Activated gamma-delta T cell (primary cell): ENCODE measurements around the gene PGBD2.
A peak's percentile ranks its signal among the peaks of the same experiment; 100 is the strongest.
"Not testable (repeated sequence)": the region's sequence is repeated elsewhere in the genome, so short reads cannot be mapped to it uniquely, and the experiment has no call there.

ENCODE experiments used
- DNase-seq: peaks from one replicate; lab custom pipeline; 2025; lab: John Stamatoyannopoulos, UW

The PGBD2 gene

DNA sequence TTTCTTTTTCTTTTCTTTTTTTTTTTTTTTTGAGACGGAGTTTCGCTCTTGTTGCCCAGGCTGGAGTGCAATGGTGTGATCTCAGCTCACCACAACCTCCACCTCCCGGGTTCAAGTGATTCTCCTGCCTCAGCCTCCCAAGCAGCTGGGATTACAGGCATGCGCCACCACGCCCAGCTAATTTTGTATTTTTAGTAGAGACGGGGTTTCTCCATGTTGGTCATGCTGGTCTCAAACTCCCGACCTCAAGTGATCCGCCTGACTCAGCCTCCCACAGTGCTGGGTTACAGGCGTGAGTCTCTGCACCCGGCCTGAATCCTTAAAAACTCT lies 16.2 kb upstream of the PGBD2 start:
- not testable (repeated sequence) for DNase-seq

DNA sequence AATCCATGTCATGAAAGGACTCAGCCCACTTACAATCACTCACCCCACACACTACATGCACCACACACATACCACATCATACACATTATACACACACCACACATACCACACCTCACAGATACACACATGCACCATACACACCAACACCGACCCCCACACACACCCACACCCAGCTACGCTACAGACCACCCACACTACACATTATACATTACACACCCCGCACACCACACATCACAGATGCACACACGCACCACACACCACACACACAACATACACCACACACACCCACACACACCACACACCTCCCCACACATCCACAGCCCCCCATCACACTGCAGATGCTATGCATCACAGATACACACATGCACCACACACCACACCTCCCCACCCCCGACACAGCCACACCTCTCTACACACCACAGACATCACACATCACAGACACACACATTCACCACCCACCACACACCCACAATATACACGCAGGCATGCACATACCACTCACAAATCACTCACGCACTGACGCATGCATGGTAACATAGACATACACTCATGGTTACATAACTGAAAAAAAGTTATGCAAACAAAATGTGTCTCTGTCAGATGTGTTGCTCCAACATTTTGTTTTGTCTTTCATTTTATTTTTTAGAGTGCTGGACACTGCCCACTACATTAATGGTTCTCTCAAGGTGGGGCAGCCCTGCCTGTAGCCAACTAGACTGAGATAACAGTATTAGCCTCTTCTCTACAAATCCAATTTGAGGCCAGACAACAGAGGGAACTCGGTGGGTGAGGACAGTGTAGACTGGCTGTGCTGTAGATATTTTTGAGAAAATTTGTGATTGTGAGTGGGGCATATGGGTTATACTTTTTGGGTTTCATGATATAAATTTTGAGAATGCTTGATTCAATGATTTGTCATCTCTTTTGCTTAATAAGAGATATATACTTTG lies 15.2 kb upstream of the PGBD2 start:
- DNase-seq: no peak

DNA sequence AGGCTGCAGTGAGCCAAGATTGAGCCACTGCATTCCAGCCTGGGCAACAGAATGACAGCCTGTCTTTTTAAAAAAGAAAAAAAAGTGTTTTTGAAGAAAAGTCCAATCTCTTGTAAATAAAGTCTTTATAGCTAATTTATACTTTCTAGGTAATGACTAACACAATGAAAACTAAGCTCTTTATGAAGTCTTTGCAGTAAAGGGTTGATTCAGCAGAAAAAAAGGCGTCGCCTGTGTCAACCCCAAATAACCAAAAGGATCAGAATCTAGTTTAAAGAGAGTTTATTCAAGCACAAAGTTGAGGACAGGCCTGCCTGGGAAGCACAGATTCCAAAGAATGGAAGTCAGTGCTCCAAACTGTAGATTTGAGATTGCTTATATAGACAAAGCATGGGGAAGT lies 14.3 kb upstream of the PGBD2 start:
- no peak for DNase-seq

GRCh38 chr1:248892590-248892989 lies 13.4 kb upstream of the PGBD2 start:
- DNase-seq: no peak

- no peak for DNase-seq
Measured at GRCh38 chr1:248894837-248895236, 11.2 kb upstream of the PGBD2 start.

DNA sequence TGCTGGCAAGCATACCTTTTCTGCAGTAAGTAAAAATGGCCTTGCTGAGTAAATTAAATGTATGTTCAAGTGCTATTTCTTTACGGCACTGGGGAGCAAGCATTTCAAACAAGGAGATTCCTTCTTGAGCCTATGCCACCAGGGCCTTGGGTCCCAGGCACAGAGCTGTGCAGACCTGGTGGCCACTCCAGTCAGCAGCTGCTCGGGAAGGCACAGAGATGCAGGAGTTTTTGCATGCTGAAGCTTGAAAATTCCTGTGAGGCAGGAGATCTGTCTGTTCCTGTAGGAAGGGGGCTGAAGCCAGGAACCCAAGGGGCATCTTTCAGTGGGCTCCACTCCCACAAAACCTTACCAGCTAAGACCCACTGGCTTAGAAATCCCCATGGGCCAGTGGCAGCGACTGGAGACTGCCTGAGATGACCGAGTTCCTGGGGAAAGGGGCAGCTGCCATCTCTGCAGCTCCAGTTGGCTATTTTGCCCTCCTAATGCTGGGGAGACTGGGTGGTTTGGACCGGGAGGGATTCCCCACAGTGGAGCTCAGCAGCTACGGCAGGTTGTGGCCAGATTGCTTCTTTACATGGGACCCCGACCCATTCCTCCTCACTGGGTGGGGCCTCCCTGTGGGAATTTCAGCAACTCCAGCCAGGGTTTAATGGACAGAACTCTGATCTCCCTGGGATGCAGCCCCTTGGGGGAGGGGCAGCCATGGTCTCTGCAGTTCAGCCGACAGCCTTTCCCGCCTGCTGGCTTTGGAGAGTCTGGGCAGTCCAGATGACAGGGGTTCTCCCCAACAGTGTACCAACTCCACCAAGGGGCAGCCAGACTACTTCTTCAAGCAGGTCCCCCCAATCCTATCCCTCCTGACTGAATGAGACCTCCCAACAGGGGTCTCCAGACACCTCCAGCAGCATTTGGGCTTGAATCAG lies 8.4 kb upstream of the PGBD2 start:
- DNase-seq: no peak

DNA sequence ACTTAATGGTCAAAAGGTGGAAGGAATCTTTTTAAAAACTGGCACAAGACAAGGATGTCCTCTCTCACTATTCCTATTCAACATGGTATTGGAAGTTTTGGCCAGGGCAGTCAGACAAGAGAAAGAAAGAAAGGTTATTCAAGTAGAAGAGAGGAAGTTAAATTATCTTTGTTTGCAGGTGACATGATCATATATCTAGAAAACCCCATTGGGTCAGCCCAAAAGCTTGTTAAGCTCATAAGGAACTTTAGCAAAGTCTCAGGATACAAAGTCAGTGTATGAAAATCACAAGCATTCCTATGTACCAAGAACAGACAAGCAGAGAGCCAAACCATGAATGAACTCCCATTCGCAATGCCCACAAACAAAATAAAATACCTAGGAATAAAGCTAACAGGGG lies 5.4 kb upstream of the PGBD2 start:
- DNase-seq: no peak

- DNase-seq: no peak
Measured at GRCh38 chr1:248901578-248901977, 4.5 kb upstream of the PGBD2 start.

DNA sequence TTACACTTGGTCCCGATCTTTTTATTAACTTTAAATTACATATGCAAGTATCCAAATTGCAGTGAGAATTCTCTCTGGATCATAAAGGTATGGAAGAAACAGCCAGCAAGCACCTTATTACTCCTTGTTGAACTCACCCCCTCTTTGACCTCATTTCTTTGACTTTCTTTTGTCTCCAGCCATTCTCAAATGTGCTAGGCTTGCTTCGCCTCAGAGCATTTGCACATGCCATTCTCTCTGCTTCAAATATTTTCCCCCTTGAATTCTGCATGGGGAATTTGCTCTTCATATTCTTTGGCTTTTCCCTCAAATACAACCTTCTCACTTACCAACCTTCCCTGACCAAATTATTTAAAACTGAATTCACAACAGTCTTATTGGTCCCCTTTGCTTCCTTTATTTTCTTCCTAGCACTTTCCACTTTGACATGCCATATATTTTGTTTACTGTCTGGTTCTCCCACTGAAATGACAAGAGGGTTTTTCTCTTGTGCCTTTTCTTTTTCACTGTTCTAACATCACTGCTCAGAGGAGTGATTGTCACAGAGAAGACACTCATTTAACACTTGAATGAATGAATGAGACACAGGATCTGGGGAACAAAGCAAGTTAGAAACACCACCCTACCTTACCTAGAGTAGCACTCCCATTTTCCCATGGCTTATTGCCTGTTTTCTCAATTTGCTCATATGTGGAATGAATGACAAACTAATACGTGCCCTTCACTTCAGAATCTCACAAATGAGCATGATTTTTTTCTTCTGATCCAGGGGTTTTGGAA lies 1.4 kb upstream of the PGBD2 start:
- no peak for DNase-seq

DNA sequence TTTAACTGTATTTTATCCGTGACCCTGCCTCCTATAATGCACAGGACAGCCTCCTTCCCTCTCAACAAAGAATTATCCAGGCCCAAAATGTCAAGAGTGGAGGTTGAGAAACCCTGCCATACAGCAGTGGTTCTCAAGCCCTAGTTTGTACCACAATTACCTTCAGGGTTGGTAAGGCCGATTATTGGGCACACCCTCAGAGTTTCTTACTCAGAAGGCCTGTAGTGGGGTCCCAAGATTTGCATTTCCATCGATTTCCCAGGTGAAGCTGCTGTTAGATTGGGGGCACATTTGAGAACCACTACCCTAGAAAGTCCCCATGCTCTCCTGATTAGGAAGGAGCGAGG lies 400 bp upstream of the PGBD2 start:
- DNase-seq: no peak

- no peak for DNase-seq
Measured at GRCh38 chr1:248906753-248907661, 972 bp downstream of the PGBD2 start.

DNA sequence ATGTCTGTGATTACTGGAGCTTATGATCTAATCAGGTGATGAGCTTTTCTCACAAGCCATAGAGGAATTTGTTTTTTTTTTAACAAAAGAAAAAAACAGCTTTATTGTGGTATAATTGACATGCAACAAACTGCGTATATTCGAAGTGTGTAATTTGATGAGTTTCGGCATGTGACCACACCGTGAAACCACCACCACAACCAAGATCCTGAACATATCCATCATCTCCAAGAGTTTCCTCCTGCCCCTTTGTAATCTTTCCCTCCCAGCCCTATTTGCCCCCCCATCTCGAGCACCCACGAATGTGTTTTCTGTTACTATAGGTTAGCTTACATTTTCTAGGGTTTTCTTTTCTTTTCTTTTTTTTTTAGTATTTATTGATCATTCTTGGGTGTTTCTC lies 4.7 kb downstream of the PGBD2 start:
- DNase-seq: no peak

- no peak for DNase-seq
Measured at GRCh38 chr1:248913933-248914332, 7.9 kb downstream of the PGBD2 start.

DNA sequence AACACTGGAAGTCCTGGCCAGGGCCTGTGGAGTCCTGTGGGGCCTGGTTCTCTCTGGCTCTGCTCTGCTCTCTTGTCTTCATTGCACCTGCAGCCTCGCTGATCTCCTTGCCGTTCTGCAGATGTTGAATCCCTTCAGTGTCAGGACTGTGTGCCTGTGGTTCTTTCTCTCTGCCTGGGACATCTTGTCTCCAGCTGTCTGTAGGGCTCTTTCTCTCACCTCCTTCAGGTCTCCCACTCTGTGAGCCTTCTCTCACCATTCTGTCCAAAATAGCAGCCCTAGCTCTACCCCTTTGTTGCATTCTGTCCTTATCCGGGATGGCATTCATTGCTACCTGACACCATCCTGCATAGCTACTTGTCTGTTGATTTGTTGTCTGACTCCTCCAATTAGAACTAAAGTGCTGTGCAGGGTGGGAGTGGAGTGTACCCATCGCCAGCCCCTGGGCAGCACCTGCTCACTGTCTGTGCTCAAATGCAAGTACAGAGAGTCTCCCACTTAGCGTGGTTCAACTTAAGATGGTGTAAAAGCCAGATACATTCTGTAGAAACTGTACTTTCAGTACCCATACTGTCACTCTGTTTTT lies 8.9 kb downstream of the PGBD2 start:
- DNase-seq: no peak

DNA sequence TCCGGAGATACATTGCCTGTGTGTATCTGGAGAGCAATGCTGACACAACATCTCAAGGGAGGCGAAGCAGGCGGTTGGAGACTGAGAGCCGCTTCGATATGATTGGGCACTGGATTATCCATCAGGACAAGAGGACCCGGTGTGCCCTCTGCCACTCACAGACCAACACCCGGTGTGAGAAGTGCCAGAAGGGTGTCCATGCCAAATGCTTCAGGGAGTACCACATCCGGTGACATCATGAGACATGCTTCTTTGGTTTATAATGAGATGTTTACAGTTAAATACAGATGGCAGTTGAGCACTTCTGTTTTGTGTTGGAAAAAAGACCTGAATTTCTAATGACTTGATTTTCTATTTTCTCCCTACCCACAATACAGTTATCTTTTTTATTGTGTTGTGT lies 12.1 kb downstream of the PGBD2 start:
- no peak for DNase-seq

- no peak for DNase-seq
Measured at GRCh38 chr1:248923352-248924338, 17.6 kb downstream of the PGBD2 start.

DNA sequence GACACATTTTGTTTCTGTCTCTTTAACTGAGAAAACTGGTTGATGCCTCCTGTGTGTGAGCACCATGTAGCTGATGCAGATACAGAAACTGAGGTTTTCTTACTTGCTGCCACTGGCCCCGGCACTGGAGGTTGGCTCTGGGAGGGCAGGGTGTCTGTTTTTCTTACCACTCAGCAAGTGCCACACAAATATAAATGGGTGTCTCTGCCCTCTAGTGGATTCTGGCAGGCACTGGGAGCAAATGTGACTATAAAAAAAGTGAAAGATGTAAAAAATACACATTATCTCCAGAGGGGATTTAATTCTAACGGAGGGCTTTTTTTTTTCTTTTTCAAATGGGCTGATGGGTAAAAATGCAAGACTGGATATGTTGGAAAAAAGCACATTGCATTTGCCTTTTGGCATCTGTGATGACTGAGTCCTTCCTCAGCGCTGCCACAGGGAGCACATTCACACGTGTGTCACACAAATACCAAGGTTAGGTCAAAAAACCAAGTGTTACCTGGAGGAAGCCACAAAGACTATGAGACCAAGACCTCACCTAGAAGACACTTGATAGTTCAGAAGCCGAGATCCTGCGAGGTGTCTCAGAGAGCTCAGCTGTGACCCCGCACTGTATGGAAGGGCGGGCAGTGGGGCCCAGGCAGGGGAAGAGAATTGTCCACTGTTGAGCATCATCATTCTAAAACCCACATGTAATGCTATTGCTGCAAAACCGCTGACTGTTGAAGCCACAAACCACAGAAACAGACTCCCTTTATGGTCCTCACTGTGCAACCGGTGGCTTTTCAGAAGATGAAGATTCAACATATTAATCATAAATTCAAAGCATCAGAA lies 18.9 kb downstream of the PGBD2 start:
- DNase-seq: peak; percentile 20

- DNase-seq: not testable (repeated sequence)
Measured at GRCh38 chr1:248925859-248926258, 19.8 kb downstream of the PGBD2 start.
